Type B pancreatic cell (in vitro differentiated cells): ENCODE results near the gene ATP5PO. TPM values are rescaled to one million over a fixed set of nuclear protein-coding genes. Genes with fewer than 3 reads are reported as not detected.

Experiments
- DNase-seq: peaks from one replicate; pipeline ENCODE4 v3.0.0; 2021; ENCODE audit warnings: mixed read lengths; ENCODE audit not compliant: unreplicated experiment; ENCODE audit errors: extremely low spot score
- H3K27ac Mint-ChIP-seq: 2 replicates; pipeline ENCODE4 v1.8.0; 2021; ENCODE audit warnings: mild to moderate bottlenecking, mixed read lengths
- H3K27me3 Mint-ChIP-seq: 2 replicates; pipeline ENCODE4 v1.8.0; 2021; ENCODE audit warnings: mixed read lengths
- H3K36me3 Mint-ChIP-seq: 2 replicates; pipeline ENCODE4 v1.8.0; 2021; ENCODE audit warnings: mixed read lengths
- H3K4me1 Mint-ChIP-seq: one replicate; pipeline ENCODE4 v1.8.0; 2021; ENCODE audit warnings: mixed read lengths; ENCODE audit not compliant: unreplicated experiment
- H3K4me3 Mint-ChIP-seq: 2 replicates; pipeline ENCODE4 v1.8.0; 2021; ENCODE audit warnings: mild to moderate bottlenecking, mixed read lengths
- H3K9me3 Mint-ChIP-seq: 2 replicates; pipeline ENCODE4 v1.8.0; 2021; ENCODE audit warnings: mixed read lengths
- CTCF ChIP-seq: fragments of 200-600 bp; sonication (generic); conservative IDR thresholded peaks from 2 replicates; pipeline ENCODE4 v1.5.0; 2021; ENCODE audit warnings: antibody characterized with exemption, mild to moderate bottlenecking
- total RNA-seq: library from RNA; stranded (reverse); gene quantifications from 2 replicates; pipeline ENCODE4 v1.2.1, GENCODE V29; 2021; ENCODE audit warnings: low replicate concordance

Gene ATP5PO
- total RNA-seq, 1 donor from 2014 or later, result 257 TPM

- H3K9me3 Mint-ChIP-seq, result no peaks in the 10 kb centered on the region
- peaks cover 16% of the 10 kb centered on the region for H3K4me1 Mint-ChIP-seq
- no peak for DNase-seq
- H3K27ac Mint-ChIP-seq, result peak overlapping the region; percentile 96
- H3K36me3 Mint-ChIP-seq, result peaks cover 3% of the 10 kb centered on the region
- no peak for TF ChIP-seq CTCF
- H3K4me3 Mint-ChIP-seq, result peak overlapping the region; percentile 99
- H3K27me3 Mint-ChIP-seq, result no peaks in the 10 kb centered on the region
Observed at GRCh38 chr21:33916200-33916567, 580 bp upstream of the ATP5PO start.

DNA sequence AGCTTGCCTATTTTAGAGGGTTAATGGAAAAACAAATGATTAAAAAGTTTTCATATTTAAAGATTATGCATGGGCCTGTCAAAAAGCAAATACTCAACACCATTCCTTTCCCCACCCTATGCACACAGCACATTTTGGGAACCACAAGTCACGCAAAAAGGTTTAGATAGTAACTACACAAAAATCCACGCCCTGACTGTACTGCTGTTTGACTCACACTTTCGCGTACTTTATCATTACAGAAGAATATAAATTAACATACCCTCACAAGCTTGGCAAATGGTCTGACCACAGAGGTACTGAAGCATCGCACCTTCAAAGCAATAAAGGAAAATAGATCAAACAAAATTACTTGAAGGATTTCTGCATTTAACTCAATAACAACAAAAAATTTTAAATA, 1.4 kb downstream of the ATP5PO start:
- DNase-seq, result no peak
- Mint-ChIP-seq H3K9me3 (no peaks in the 10 kb centered on the region), H3K27ac (peak overlapping the region; percentile 96), H3K4me1 (peaks cover 16% of the 10 kb centered on the region), H3K27me3 (no peaks in the 10 kb centered on the region), H3K4me3 (peak overlapping the region; percentile 99), H3K36me3 (peaks cover 7% of the 10 kb centered on the region)
- no peak for TF ChIP-seq CTCF

GRCh38 chr21:33909756-33910155, 5.8 kb downstream of the ATP5PO start:
- DNase-seq, result no peak
- Mint-ChIP-seq H3K27me3 (no peaks in the 10 kb centered on the region), H3K36me3 (peaks cover 24% of the 10 kb centered on the region), H3K27ac (no peak overlapping the region), H3K4me3 (no peak overlapping the region), H3K9me3 (no peaks in the 10 kb centered on the region), H3K4me1 (peaks cover 6% of the 10 kb centered on the region)
- TF ChIP-seq CTCF, result no peak

DNA sequence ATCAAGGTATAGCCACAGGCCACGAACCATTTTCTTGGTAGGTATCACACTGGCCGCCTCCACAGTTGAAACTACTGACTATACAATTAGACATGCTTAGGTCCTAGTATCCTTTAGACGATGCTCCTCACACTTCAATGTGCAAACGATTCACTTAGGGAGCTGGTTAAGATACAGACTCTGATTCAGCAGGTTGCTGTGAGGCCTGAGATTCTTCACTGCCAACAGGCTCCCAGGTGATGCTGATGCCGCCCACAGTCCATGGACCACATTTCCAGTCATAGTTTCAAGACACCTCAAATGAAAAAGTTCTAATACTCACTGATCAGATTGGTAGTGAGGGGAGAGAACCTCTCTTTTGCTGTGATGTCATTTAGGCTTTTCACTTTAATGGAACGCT, 6.8 kb downstream of the ATP5PO start:
- DNase-seq, result peak; percentile 11
- Mint-ChIP-seq H3K4me3 (no peak overlapping the region), H3K36me3 (peaks cover 24% of the 10 kb centered on the region), H3K9me3 (no peaks in the 10 kb centered on the region), H3K27ac (no peak overlapping the region), H3K27me3 (no peaks in the 10 kb centered on the region), H3K4me1 (no peaks in the 10 kb centered on the region)
- TF ChIP-seq CTCF, result no peak

GRCh38 chr21:33904041-33904440, 11.6 kb downstream of the ATP5PO start:
- no peak for DNase-seq
- Mint-ChIP-seq H3K4me3 (no peak overlapping the region), H3K27me3 (no peaks in the 10 kb centered on the region), H3K27ac (no peak overlapping the region), H3K9me3 (no peaks in the 10 kb centered on the region), H3K36me3 (peaks cover 39% of the 10 kb centered on the region), H3K4me1 (peaks cover 5% of the 10 kb centered on the region)
- no peak for TF ChIP-seq CTCF

- no peak for TF ChIP-seq CTCF
- no peaks in the 10 kb centered on the region for H3K27me3 Mint-ChIP-seq
- no peak for DNase-seq
- H3K36me3 Mint-ChIP-seq, result peaks cover 34% of the 10 kb centered on the region
- H3K4me1 Mint-ChIP-seq, result peaks cover 5% of the 10 kb centered on the region
- H3K27ac Mint-ChIP-seq, result no peak overlapping the region
- no peak overlapping the region for H3K4me3 Mint-ChIP-seq
- no peaks in the 10 kb centered on the region for H3K9me3 Mint-ChIP-seq
Observed at GRCh38 chr21:33902349-33902748, 13.3 kb downstream of the ATP5PO start.
